ENCODE measurements around the gene NRBP1.
A peak's percentile ranks its signal among the peaks of the same experiment; 100 is the strongest.

NRBP1 gene

DNA sequence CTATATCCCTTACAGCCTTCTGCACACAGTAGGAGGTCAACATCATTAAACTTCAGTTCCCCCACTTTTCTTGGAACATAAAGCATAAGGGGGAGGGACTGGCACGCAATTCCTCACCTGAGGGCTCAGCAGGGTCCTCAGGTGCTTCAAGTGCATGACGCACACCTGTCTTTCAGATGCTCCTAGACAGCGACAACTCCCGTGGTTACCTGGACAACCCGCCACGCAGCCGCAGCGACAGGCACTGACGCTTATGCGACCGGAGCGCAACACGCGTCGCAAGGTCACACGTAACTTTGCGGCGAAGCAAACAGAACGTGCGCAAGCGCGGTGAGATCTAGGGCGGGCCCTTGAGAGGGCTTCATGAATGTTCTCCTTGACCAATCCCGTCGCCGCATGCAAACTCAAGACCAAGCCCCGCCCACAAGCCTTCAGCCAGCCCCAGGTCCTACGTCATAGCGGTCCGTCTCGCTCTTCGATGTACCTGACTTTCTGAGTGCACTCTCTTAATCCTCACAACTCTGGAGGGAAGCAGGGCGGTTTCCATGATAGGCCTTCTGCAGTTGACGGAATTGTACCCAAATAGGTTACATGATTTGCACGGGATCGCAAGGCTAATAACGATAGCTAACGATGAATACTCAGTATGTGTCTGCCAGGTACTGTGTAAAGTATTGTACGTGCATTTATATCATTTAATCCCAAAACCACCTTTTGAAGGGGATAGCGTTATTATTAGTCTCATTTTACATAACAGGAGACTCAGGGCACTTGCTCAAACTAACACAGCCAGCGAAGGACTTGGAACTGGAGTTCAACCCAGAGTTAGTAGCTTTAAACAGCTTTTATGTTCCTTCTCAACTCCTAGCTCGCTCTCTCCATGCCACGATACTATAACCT is 61.3 kb downstream of the NRBP1 start, which contains the start of gene IFT172:
Gene IFT172, minus strand, starts transcription at position 246 of the 900 bp plus-strand sequence. Its CDS starts 90 bp downstream, at position 156.
- H3K4me3 ChIP-seq (ENCODE audit: low read depth, low read length) = peak within 1 kb of the TSS; percentile 68

Measured in iPS-11a (cell line).